GM12873 (cell line): Measurements from ENCODE around the gene BEAN1.

Experiments used
- CTCF ChIP-seq: IDR thresholded peaks from 2 replicates; pipeline ENCODE4 v1.5.1; 2012; ENCODE audit warnings: low read depth, mild to moderate bottlenecking, moderate library complexity, low read length, control low read depth; ENCODE audit not compliant: insufficient read depth; ENCODE audit errors: missing control alignments

BEAN1 gene

GRCh38 chr16:66397736-66398433, 29.2 kb upstream of the BEAN1 start:
- no peak for TF ChIP-seq CTCF

- no peak for TF ChIP-seq CTCF
These were observed 28.1 kb upstream of the BEAN1 start for GRCh38 chr16:66399031-66399430.

GRCh38 chr16:66399930-66400329, 27.2 kb upstream of the BEAN1 start:
- TF ChIP-seq CTCF: no peak

GRCh38 chr16:66400503-66401380, 26.4 kb upstream of the BEAN1 start:
- no peak for TF ChIP-seq CTCF

GRCh38 chr16:66401610-66402009, 25.5 kb upstream of the BEAN1 start:
- TF ChIP-seq CTCF: no peak

GRCh38 chr16:66402166-66402565, 24.9 kb upstream of the BEAN1 start:
- no peak for TF ChIP-seq CTCF

GRCh38 chr16:66402591-66403230, 24.4 kb upstream of the BEAN1 start:
- TF ChIP-seq CTCF: no peak
